Endothelial cell of umbilical vein (primary cell): ENCODE measurements around the gene CDH23. TPM values are rescaled to one million over a fixed set of nuclear protein-coding genes. Genes with fewer than 3 reads are reported as not detected.

Experiments used
- BruUV-seq: library from RNA; stranded (reverse); fragments of 400-500 nt; replicated peaks from 2 replicates; lab custom pipeline; 2021; lab: Mats Ljungman, UMichigan
- CTCF ChIA-PET: fragments of 300-600, 350-600 bp; sonication (Branson Sonifier 250); formaldehyde crosslinking; loops from one replicate; lab custom pipeline; 2021; ENCODE audit warnings: antibody characterized with exemption, inconsistent platforms; lab: Charles Lee
- POLR2A ChIA-PET: fragments of 300-600, 350-600 bp; sonication (Branson Sonifier 250); formaldehyde crosslinking; loops from one replicate; lab custom pipeline; 2021; ENCODE audit warnings: antibody characterized with exemption, inconsistent platforms; lab: Charles Lee
- DNase-seq: peaks from one replicate; pipeline ENCODE4 v3.0.0-alpha.2; 2011; ENCODE audit warnings: low read depth, low spot score
- FAIRE-seq: peaks from 2 replicates; lab custom pipeline; 2011; peaks lifted over from hg19 to GRCh38; lab: Jason Lieb, UNC
- H2AFZ ChIP-seq: 2 replicates; pipeline ENCODE4 v1.6.0; 2012; ENCODE audit warnings: low read depth, low read length, control low read depth, inconsistent platforms
- H3K27ac ChIP-seq: 2 replicates; pipeline ENCODE4 v1.5.1; 2011; ENCODE audit warnings: low read depth, mild to moderate bottlenecking, control low read depth, low read length, moderate library complexity; ENCODE audit not compliant: insufficient read depth
- H3K27me3 ChIP-seq, 2 experiments: 2 replicates each; pipeline versions ENCODE4 v1.6.0 to v1.6.1; 2011; ENCODE audit warnings: low read length in 2 of 2, mixed read lengths in 1 of 2; ENCODE audit not compliant: control insufficient read depth in 2 of 2, insufficient read depth in 2 of 2
- H3K36me3 ChIP-seq, 2 experiments: 2 replicates in 1 of 2; 3 replicates in 1 of 2; pipeline ENCODE4 v1.5.1; 2011; ENCODE audit warnings: low read length in 2 of 2, mild to moderate bottlenecking in 1 of 2, moderate library complexity in 1 of 2; ENCODE audit not compliant: control insufficient read depth in 2 of 2, insufficient read depth in 2 of 2; ENCODE audit errors: extremely low read depth in 1 of 2
- H3K4me1 ChIP-seq: 3 replicates; pipeline ENCODE4 v1.5.1; 2011; ENCODE audit warnings: mild to moderate bottlenecking, low read length; ENCODE audit not compliant: control insufficient read depth, insufficient read depth; ENCODE audit errors: extremely low read depth
- H3K4me2 ChIP-seq: 2 replicates; pipeline ENCODE4 v1.6.1; 2011; ENCODE audit warnings: low read length, control low read depth, mixed read lengths; ENCODE audit not compliant: insufficient read depth
- H3K4me3 ChIP-seq, 3 experiments: fragments of 200-600 bp in 1 of 3; sonication (generic), shearing (Covaris generic) in 1 of 3; replicated peaks in 1 of 3; 2 replicates each; pipeline ENCODE4 v1.5.1; 2011 to 2016; ENCODE audit warnings: control low read depth in 3 of 3, low read length in 3 of 3, mild to moderate bottlenecking in 2 of 3, inconsistent platforms in 1 of 3, low read depth in 1 of 3, moderate library complexity in 1 of 3; ENCODE audit not compliant: insufficient read depth in 1 of 3
- H3K79me2 ChIP-seq: 2 replicates; pipeline ENCODE4 v1.6.0; 2012; ENCODE audit warnings: low read length, inconsistent platforms; ENCODE audit not compliant: control insufficient read depth, insufficient read depth
- H3K9ac ChIP-seq: replicated peaks from 2 replicates; pipeline ENCODE3; 2011; ENCODE audit warnings: low read length, control low read depth; ENCODE audit not compliant: insufficient read depth; ENCODE audit errors: extremely low read depth
- H3K9me1 ChIP-seq: replicated peaks from 3 replicates; pipeline ENCODE4 v1.6.0; 2011; ENCODE audit warnings: mild to moderate bottlenecking, low read length; ENCODE audit not compliant: control insufficient read depth, insufficient read depth; ENCODE audit errors: extremely low read depth
- H3K9me3 ChIP-seq: replicated peaks from 2 replicates; pipeline ENCODE4 v1.5.1; 2012; ENCODE audit warnings: low read length, inconsistent platforms; ENCODE audit not compliant: control insufficient read depth, insufficient read depth
- H4K20me1 ChIP-seq: replicated peaks from 2 replicates; pipeline ENCODE3; 2011; ENCODE audit warnings: mild to moderate bottlenecking, low read length; ENCODE audit not compliant: control insufficient read depth, insufficient read depth; ENCODE audit errors: extremely low read depth
- EZH2 ChIP-seq: IDR thresholded peaks from 2 replicates; pipeline ENCODE4 v1.6.1; 2012; ENCODE audit warnings: borderline replicate concordance, low read depth, mild to moderate bottlenecking, moderate library complexity, low read length, inconsistent platforms; ENCODE audit not compliant: severe bottlenecking
- FOS ChIP-seq: IDR thresholded peaks from 2 replicates; pipeline ENCODE4 v1.6.1; 2011; ENCODE audit warnings: mild to moderate bottlenecking, low read length, moderate library complexity, borderline replicate concordance; ENCODE audit not compliant: insufficient read depth
- GATA2 ChIP-seq: IDR thresholded peaks from 2 replicates; pipeline ENCODE4 v1.7.0; 2011; ENCODE audit warnings: low read depth, mild to moderate bottlenecking, moderate library complexity, mixed read lengths, low read length; ENCODE audit not compliant: insufficient read length, insufficient read depth
- JUN ChIP-seq: IDR thresholded peaks from 2 replicates; pipeline ENCODE4 v1.6.1; 2011; ENCODE audit warnings: borderline replicate concordance, low read depth; ENCODE audit not compliant: insufficient read length, insufficient read depth
- MYC ChIP-seq: IDR thresholded peaks from one replicate; pipeline ENCODE4 v1.6.1; 2011; ENCODE audit warnings: mild to moderate bottlenecking, low read depth, low read length
- POLR2A ChIP-seq: IDR thresholded peaks from 2 replicates; pipeline ENCODE4 v1.6.1; 2012; ENCODE audit warnings: low read depth, mild to moderate bottlenecking, control low read depth, low read length
- POLR2AphosphoS5 ChIP-seq: IDR thresholded peaks from 2 replicates; pipeline ENCODE4 v1.6.1; 2012; ENCODE audit warnings: low read depth, mild to moderate bottlenecking, control low read depth, low read length, moderate library complexity; ENCODE audit not compliant: insufficient read depth
- dilution Hi-C: fragments of 300-500 bp; cut with MboI; formaldehyde crosslinking; loops from one replicate; pipeline ENCODE4 v1.15.0; 2019; ENCODE audit warnings: low sequenced_read_pairs; ENCODE audit not compliant: extremely low pct_ligation_motif_present
- intact Hi-C: fragments of 100-400 bp; cut with micrococcal nuclease; formaldehyde crosslinking; loops from one replicate; pipeline ENCODE4 v1.10.0; 2022
- polyA plus RNA-seq, 4 experiments: library from polyadenylated mRNA; depleted of rRNA in 3 of 4; stranded (reverse) in 3 of 4; unstranded in 1 of 4; fragments of >200 nt; gene quantifications; 2 replicates each; pipeline versions ENCODE4 v1.2.1 to v1.2.3, GENCODE V29; 2011 to 2012; ENCODE audit warnings: missing spikeins in 1 of 4
- total RNA-seq: library from RNA; stranded (reverse); gene quantifications from 2 replicates; pipeline ENCODE4 v1.2.3, GENCODE V29; 2021
- TF ChIP-seq, protein P1 (sequence below), 2 donors: IDR thresholded peaks; 1 replicate in 1 of 2; 2 replicates in 1 of 2; pipeline ENCODE4 v1.5.1; 2011; ENCODE audit warnings: low read length in 2 of 2, mild to moderate bottlenecking in 2 of 2, moderate library complexity in 2 of 2, control low read depth in 1 of 2, inconsistent platforms in 1 of 2, low read depth in 1 of 2; ENCODE audit not compliant: insufficient read depth in 1 of 2; ENCODE audit errors: extremely low read depth in 1 of 2
- TF ChIP-seq, protein P2 (sequence below): IDR thresholded peaks from 2 replicates; pipeline ENCODE4 v1.6.1; 2011; ENCODE audit not compliant: insufficient read depth, insufficient read length

CDH23 gene
- total and polyA plus RNA-seq, 2 donors (not counting 3 experiments of a cell fraction or from before 2014, with no cell fraction given) = not detected

DNA sequence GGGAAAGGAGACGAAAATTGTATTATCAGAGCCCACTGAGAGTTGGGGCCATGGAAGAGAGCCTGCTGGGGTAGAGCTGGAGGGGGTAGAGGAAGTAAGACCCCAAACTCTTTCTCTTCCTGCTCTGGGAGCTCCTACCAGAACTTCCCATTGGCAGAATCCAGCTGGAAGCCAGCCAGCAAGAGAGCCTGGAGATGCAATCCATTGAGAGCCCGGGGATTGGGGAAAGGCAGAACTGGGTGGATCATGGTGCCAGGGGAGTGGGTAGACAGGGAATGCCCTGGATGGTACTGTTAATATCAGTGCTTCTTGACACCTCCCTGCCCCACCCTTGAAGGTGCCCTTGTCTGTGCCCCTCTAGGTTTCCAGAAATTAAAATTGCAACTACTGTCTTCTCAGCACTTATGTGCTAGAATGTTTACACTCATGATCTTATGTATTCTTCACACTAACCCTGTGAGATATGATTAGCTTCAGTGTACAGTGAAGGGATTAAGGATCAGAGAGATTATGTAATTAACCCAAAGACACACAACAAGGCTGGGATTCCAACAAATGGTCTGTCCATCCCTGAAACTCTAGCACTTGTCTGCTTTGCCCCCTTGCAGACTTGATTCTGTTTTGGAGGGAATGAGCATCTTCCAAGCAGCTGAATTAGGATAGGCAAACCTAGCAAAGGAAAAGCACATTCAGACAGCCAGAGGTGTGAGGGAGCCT is 168.7 kb downstream of the CDH23 start:
- H3K4me3 ChIP-seq = no peak overlapping the region
- no peak overlapping the region for H3K4me2 ChIP-seq
- H2AFZ ChIP-seq = no peak overlapping the region
- H3K79me2 ChIP-seq = no peaks in the 10 kb centered on the region
- H4K20me1 ChIP-seq = no peaks in the 10 kb centered on the region
- no peaks in the 10 kb centered on the region for H3K4me1 ChIP-seq
- no peaks in the 10 kb centered on the region for H3K9me1 ChIP-seq
- no peaks in the 10 kb centered on the region for H3K9me3 ChIP-seq
- DNase-seq (no peak), FAIRE-seq (no peak)
- TF ChIP-seq POLR2AphosphoS5 (no peak), EZH2 (no peak), FOS (no peak), POLR2A (no peak), GATA2 (no peak), JUN (no peak), MYC (no peak)
- TF ChIP-seq, protein P1, sequence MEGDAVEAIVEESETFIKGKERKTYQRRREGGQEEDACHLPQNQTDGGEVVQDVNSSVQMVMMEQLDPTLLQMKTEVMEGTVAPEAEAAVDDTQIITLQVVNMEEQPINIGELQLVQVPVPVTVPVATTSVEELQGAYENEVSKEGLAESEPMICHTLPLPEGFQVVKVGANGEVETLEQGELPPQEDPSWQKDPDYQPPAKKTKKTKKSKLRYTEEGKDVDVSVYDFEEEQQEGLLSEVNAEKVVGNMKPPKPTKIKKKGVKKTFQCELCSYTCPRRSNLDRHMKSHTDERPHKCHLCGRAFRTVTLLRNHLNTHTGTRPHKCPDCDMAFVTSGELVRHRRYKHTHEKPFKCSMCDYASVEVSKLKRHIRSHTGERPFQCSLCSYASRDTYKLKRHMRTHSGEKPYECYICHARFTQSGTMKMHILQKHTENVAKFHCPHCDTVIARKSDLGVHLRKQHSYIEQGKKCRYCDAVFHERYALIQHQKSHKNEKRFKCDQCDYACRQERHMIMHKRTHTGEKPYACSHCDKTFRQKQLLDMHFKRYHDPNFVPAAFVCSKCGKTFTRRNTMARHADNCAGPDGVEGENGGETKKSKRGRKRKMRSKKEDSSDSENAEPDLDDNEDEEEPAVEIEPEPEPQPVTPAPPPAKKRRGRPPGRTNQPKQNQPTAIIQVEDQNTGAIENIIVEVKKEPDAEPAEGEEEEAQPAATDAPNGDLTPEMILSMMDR (IDR thresholded peaks at IDR 0.05; ENCODE audit: extremely low read depth in 1 of 2, insufficient read depth in 1 of 2, low read depth in 1 of 2, low read length in 2 of 2) = no peak
- TF ChIP-seq, protein P2, sequence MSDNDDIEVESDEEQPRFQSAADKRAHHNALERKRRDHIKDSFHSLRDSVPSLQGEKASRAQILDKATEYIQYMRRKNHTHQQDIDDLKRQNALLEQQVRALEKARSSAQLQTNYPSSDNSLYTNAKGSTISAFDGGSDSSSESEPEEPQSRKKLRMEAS = no peak
- H3K9ac ChIP-seq = no peak overlapping the region
- H3K27ac ChIP-seq = no peak overlapping the region
- no peaks in the 10 kb centered on the region for H3K36me3 ChIP-seq
- peaks cover 4% of the 10 kb centered on the region in 2 experiments for H3K27me3 ChIP-seq
- BruUV-seq = no TSS peak
- CTCF ChIA-PET = interaction anchor here (1.2 to 2.0 kb wide), 2 partner anchors 10 to 181 kb away, joined by 3 to 5 read pairs; no protein-coding TSS in a partner anchor
- dilution Hi-C loops (no loop called here), intact Hi-C loops (no loop called here)
- POLR2A ChIA-PET = no interaction called here
